GM23338 (cell line): Measurements from ENCODE around the gene PPP4R2. TPM values are rescaled to one million over a fixed set of nuclear protein-coding genes. Genes with fewer than 3 reads are reported as not detected.

Experiments
- ATAC-seq: fragments of 200-7000 bp; cut with Tn5 transposase; 3 replicates; pipeline ENCODE4 v1.9.1; 2020
- DNase-seq: peaks from one replicate; pipeline ENCODE4 v3.0.0-alpha.2; 2015; ENCODE audit warnings: low spot score
- H2AFZ ChIP-seq: fragments of 200-600 bp; sonication (generic); 2 replicates; pipeline ENCODE4 v1.8.0; 2016; ENCODE audit warnings: antibody characterized with exemption, mild to moderate bottlenecking, moderate library complexity
- H3F3A ChIP-seq: fragments of 200-600 bp; sonication (generic); replicated peaks from 2 replicates; pipeline ENCODE4 v1.8.0; 2017; ENCODE audit warnings: antibody characterized with exemption, mixed run types, low read depth
- H3K27ac ChIP-seq: fragments of 200-600 bp; sonication (generic); 2 replicates; pipeline ENCODE4 v1.6.1; 2016; ENCODE audit warnings: low read depth
- H3K27me3 ChIP-seq: fragments of 200-600 bp; sonication (generic); 2 replicates; pipeline ENCODE4 v1.8.0; 2016; ENCODE audit warnings: mild to moderate bottlenecking, mixed run types, moderate library complexity; ENCODE audit not compliant: insufficient read depth
- H3K36me3 ChIP-seq: fragments of 200-600 bp; sonication (generic); 2 replicates; pipeline ENCODE4 v1.8.0; 2016; ENCODE audit warnings: mild to moderate bottlenecking; ENCODE audit not compliant: insufficient read depth
- H3K4me1 ChIP-seq: fragments of 200-600 bp; sonication (generic); 2 replicates; pipeline ENCODE4 v1.8.0; 2016; ENCODE audit warnings: mild to moderate bottlenecking, moderate library complexity; ENCODE audit not compliant: insufficient read depth
- H3K4me2 ChIP-seq: fragments of 200-600 bp; sonication (generic); 2 replicates; pipeline ENCODE4 v1.7.1; 2017; ENCODE audit warnings: mixed run types
- H3K4me3 ChIP-seq: fragments of 200-600 bp; sonication (generic); 2 replicates; pipeline ENCODE4 v1.6.1; 2016; ENCODE audit warnings: mixed run types
- H3K79me2 ChIP-seq: fragments of 200-600 bp; sonication (generic); replicated peaks from 2 replicates; pipeline ENCODE4 v1.8.0; 2017; ENCODE audit warnings: mild to moderate bottlenecking; ENCODE audit not compliant: insufficient read depth
- H3K9me2 ChIP-seq: fragments of 200-600 bp; sonication (generic); 2 replicates; pipeline ENCODE4 v1.8.0; 2017; ENCODE audit not compliant: insufficient read depth
- H4K20me1 ChIP-seq: fragments of 200-600 bp; sonication (generic); replicated peaks from 2 replicates; pipeline ENCODE4 v1.8.0; 2017; ENCODE audit warnings: mild to moderate bottlenecking; ENCODE audit not compliant: insufficient read depth
- H3K27ac Mint-ChIP-seq: 2 replicates; pipeline ENCODE4 v1.8.0; 2020; ENCODE audit warnings: inconsistent platforms, mild to moderate bottlenecking, moderate library complexity, mixed read lengths
- H3K27me3 Mint-ChIP-seq: 3 replicates; pipeline ENCODE4 v1.8.0; 2022; ENCODE audit warnings: low read depth, mild to moderate bottlenecking, moderate library complexity, mixed read lengths, inconsistent platforms; ENCODE audit not compliant: insufficient read depth, poor library complexity
- H3K36me3 Mint-ChIP-seq: 3 replicates; pipeline ENCODE4 v1.8.0; 2021; ENCODE audit warnings: low read depth, mild to moderate bottlenecking, inconsistent platforms, moderate library complexity, mixed read lengths
- H3K4me1 Mint-ChIP-seq: 3 replicates; pipeline ENCODE4 v1.8.0; 2020; ENCODE audit warnings: mild to moderate bottlenecking, inconsistent platforms, mixed read lengths
- H3K4me3 Mint-ChIP-seq: 3 replicates; pipeline ENCODE4 v1.8.0; 2021; ENCODE audit warnings: moderate library complexity, mild to moderate bottlenecking, inconsistent platforms, mixed read lengths
- H3K9me3 Mint-ChIP-seq: 3 replicates; pipeline ENCODE4 v1.8.0; 2020; ENCODE audit warnings: moderate library complexity, mild to moderate bottlenecking, inconsistent platforms, mixed read lengths
- EZH2phosphoT487 ChIP-seq: fragments of 200-600 bp; sonication (generic); IDR thresholded peaks from one replicate; pipeline ENCODE4 v1.8.1; 2018; ENCODE audit warnings: antibody characterized with exemption; ENCODE audit not compliant: unreplicated experiment
- JUNB ChIP-seq: IDR thresholded peaks from one replicate; pipeline ENCODE4 v1.6.1; 2016; ENCODE audit warnings: antibody characterized with exemption; ENCODE audit not compliant: unreplicated experiment
- NANOG ChIP-seq: IDR thresholded peaks from 2 replicates; pipeline ENCODE4 v1.6.1; 2016; ENCODE audit warnings: antibody characterized with exemption, borderline replicate concordance
- POLR2AphosphoS5 ChIP-seq: IDR thresholded peaks from 2 replicates; pipeline ENCODE4 v1.6.1; 2016; ENCODE audit warnings: antibody characterized with exemption, low read depth
- ZNF331 ChIP-seq: fragments of 250-450 bp; sonication (Bioruptor Pico); IDR thresholded peaks from 2 replicates; pipeline ENCODE4 v1.5.0; 2020; ENCODE audit warnings: low read depth, mild to moderate bottlenecking, moderate library complexity
- ZNF462 ChIP-seq: fragments of 250-450 bp; sonication (Bioruptor Pico); IDR thresholded peaks from 2 replicates; pipeline ENCODE4 v1.5.0; 2020; ENCODE audit warnings: mild to moderate bottlenecking, moderate library complexity
- polyA plus RNA-seq: library from polyadenylated mRNA; unstranded; fragments of >200 nt; fragmentation: Nextera tagmentation; extraction: Ambion mirVana; gene quantifications from 2 replicates; pipeline ENCODE4 v1.2.1, GENCODE V29; 2016
- total RNA-seq: library from RNA; depleted of rRNA; stranded (reverse); fragments of >200 nt; shearing (Covaris generic); gene quantifications from 2 replicates; pipeline ENCODE4 v1.2.3, GENCODE V29; 2014
- TF ChIP-seq, protein P1 (sequence below), 2 experiments: fragments of 200-600 bp in 1 of 2; sonication (generic) in 1 of 2; conservative IDR thresholded peaks; 2 replicates each; pipeline versions ENCODE4 v1.5.1 to v1.6.1; 2016 to 2017; ENCODE audit warnings: antibody characterized with exemption in 2 of 2, low read depth in 2 of 2, mild to moderate bottlenecking in 2 of 2, moderate library complexity in 1 of 2
- TF ChIP-seq, protein P2 (sequence below): IDR thresholded peaks from 2 replicates; pipeline ENCODE4 v1.6.1; 2016; ENCODE audit warnings: antibody characterized with exemption

The PPP4R2 gene
- total and polyA plus RNA-seq, 2 experiments from 2014 or later = 62.7 to 117 TPM

DNA sequence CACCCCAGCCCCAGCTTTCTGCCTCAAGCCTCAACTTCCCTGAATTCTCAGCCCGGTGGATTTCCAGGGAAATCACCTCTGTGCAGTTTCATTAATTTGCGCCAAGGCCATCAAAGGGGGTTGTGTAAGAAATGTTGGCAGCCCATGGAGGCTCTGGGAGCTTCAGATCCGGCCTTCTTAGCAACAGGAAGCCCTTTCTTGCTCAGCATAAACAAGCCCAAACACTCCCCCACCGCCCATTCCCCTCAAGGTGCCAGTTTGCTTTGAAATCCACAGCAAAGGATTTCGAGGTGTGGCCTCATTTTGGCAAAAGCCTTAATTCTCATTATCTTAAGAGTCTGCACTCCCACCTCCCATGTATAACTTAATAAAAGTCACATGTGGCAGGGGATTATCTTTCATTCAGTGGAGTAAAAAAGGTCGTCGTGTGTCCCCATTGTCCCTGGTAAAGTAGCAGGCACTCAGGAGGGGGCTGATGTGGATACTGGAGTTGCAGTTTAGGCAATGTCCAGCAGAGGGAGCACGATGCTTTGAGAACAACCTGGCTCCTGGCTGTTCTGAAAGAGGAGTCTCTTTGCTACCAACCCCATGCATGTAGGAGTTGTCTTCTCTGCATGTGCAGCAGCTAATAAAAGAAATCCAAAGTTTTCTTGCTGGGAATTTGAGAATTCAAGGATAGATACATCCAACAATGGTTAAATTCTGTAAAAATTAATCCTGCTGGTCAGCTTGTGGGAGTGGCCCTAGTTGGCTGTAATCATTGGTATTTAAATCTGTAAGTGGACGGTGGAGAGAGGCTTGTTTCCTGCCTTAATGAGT, 104.3 kb downstream of the PPP4R2 start:
- Histone ChIP-seq H3K27ac (no peak overlapping the region), H3K9me2 (no peaks in the 10 kb centered on the region), H3K36me3 (no peaks in the 10 kb centered on the region), H3K27me3 (no peaks in the 10 kb centered on the region), H3K4me3 (no peak overlapping the region), H4K20me1 (no peaks in the 10 kb centered on the region), H3K4me1 (no peaks in the 10 kb centered on the region), H2AFZ (peak overlapping the region; percentile 81), H3K79me2 (no peaks in the 10 kb centered on the region), H3F3A (no peaks in the 10 kb centered on the region), H3K4me2 (no peak overlapping the region)
- Mint-ChIP-seq H3K27me3 (peaks cover 11% of the 10 kb centered on the region), H3K36me3 (no peaks in the 10 kb centered on the region), H3K27ac (peak overlapping the region; percentile 13; the same call in 1 of the 2 replicates), H3K9me3 (no peaks in the 10 kb centered on the region; the same call in 2 of the 3 replicates), H3K4me1 (peaks cover 11% of the 10 kb centered on the region), H3K4me3 (no peak overlapping the region)
- TF ChIP-seq, protein P1, sequence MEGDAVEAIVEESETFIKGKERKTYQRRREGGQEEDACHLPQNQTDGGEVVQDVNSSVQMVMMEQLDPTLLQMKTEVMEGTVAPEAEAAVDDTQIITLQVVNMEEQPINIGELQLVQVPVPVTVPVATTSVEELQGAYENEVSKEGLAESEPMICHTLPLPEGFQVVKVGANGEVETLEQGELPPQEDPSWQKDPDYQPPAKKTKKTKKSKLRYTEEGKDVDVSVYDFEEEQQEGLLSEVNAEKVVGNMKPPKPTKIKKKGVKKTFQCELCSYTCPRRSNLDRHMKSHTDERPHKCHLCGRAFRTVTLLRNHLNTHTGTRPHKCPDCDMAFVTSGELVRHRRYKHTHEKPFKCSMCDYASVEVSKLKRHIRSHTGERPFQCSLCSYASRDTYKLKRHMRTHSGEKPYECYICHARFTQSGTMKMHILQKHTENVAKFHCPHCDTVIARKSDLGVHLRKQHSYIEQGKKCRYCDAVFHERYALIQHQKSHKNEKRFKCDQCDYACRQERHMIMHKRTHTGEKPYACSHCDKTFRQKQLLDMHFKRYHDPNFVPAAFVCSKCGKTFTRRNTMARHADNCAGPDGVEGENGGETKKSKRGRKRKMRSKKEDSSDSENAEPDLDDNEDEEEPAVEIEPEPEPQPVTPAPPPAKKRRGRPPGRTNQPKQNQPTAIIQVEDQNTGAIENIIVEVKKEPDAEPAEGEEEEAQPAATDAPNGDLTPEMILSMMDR (conservative IDR thresholded peaks at IDR 0.05; ENCODE audit: low read depth in 2 of 2) = peak; percentile 96 to 98
- no peak for TF ChIP-seq NANOG
- ATAC-seq (peak; percentile 96), DNase-seq (peak; percentile 95)

- TF ChIP-seq ZNF462 (CRISPR knock-in tag) = no peak
- TF ChIP-seq JUNB = no peak
- TF ChIP-seq POLR2AphosphoS5 = no peak
- TF ChIP-seq NANOG = no peak
- TF ChIP-seq, protein P1 (conservative IDR thresholded peaks at IDR 0.05; ENCODE audit: low read depth in 2 of 2) = no peak
- no peak for TF ChIP-seq ZNF331 (CRISPR knock-in tag)
- TF ChIP-seq, protein P2, sequence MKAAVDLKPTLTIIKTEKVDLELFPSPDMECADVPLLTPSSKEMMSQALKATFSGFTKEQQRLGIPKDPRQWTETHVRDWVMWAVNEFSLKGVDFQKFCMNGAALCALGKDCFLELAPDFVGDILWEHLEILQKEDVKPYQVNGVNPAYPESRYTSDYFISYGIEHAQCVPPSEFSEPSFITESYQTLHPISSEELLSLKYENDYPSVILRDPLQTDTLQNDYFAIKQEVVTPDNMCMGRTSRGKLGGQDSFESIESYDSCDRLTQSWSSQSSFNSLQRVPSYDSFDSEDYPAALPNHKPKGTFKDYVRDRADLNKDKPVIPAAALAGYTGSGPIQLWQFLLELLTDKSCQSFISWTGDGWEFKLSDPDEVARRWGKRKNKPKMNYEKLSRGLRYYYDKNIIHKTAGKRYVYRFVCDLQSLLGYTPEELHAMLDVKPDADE = no peak
- TF ChIP-seq EZH2phosphoT487 = no peak
- Histone ChIP-seq H3K79me2 (no peaks in the 10 kb centered on the region), H3K27ac (no peak overlapping the region), H3K36me3 (no peaks in the 10 kb centered on the region), H3K9me2 (no peaks in the 10 kb centered on the region), H3K4me1 (no peaks in the 10 kb centered on the region), H2AFZ (no peak overlapping the region), H3K4me2 (no peak overlapping the region), H4K20me1 (no peaks in the 10 kb centered on the region), H3K4me3 (no peak overlapping the region), H3F3A (no peaks in the 10 kb centered on the region), H3K27me3 (no peaks in the 10 kb centered on the region)
- Mint-ChIP-seq H3K4me1 (peaks cover 11% of the 10 kb centered on the region), H3K9me3 (no peaks in the 10 kb centered on the region; the same call in 2 of the 3 replicates), H3K4me3 (no peak overlapping the region), H3K36me3 (no peaks in the 10 kb centered on the region), H3K27me3 (peaks cover 14% of the 10 kb centered on the region), H3K27ac (no peak overlapping the region)
- DNase-seq (no peak), ATAC-seq (no peak)
These were observed 105.3 kb downstream of the PPP4R2 start for GRCh38 chr3:73101881-73102280.
